Measurements from ENCODE around the gene CCNL2. TPM values are rescaled to one million over a fixed set of nuclear protein-coding genes. Genes with fewer than 3 reads are reported as not detected.

CCNL2 gene
- total and polyA plus RNA-seq, 2 of the 13 experiments (the other 11 are each of a cell fraction or from before 2014, with no cell fraction given): 105 to 340 TPM

DNA sequence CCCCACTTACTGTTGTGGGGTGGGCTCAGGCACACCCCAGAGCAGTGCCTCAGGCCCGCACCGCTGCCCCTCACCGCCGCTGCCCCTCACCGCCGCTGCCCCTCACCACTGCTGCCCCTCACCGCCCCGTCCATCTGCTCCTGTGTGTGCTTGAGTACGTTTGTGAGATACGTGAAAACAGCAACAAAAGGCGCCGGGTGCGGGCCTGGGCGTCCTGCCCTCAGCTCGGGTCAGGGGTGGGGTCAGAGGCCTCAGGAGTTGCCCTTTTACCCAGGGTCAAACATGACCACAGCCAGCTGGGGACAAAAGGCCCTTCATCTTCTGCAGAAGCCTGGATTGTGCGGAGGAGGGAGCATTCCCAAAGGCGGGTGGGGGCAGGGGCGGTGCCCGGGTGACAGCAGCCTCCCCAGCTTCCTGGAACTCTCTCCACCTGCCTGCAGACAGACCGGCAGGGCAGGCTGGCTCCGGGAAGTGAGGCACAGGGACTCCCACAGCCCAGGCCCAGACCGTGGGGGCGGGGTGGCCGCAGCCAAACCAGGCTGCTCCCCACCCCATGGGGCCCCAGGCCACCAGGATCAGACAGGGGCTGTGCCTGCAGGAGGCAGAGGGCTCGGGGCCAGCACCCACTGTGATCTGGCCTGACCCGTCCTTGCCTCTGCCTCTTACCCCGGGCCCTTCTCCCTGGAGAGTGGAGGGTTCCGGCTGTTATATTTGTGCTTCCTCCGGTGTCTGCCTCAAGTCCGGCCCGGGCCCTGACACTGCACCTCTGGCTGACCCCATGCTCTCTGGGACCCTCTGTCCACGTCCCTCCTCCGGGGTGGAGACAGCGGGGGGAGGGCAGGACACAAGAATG, 34.0 kb upstream of the CCNL2 start (continued):
- 0 out of 2 replicates have a peak, but pooled peaks have one; percentile 26 for TF ChIP-seq CHD4 (IDR thresholded peaks at IDR 0.05; ENCODE audit: borderline replicate concordance, low read length)
- TF ChIP-seq NCOA5 (CRISPR knock-in tag; IDR thresholded peaks at IDR 0.05): no peak
- TF ChIP-seq FOXP1 (IDR thresholded peaks at IDR 0.05): no peak
- TF ChIP-seq FOXP1 (CRISPR knock-in tag; IDR thresholded peaks at IDR 0.05): peak; percentile 55
- TF ChIP-seq ZNF737 (CRISPR knock-in tag; IDR thresholded peaks at IDR 0.05; ENCODE audit: borderline replicate concordance): no peak
- TF ChIP-seq, protein P1, sequence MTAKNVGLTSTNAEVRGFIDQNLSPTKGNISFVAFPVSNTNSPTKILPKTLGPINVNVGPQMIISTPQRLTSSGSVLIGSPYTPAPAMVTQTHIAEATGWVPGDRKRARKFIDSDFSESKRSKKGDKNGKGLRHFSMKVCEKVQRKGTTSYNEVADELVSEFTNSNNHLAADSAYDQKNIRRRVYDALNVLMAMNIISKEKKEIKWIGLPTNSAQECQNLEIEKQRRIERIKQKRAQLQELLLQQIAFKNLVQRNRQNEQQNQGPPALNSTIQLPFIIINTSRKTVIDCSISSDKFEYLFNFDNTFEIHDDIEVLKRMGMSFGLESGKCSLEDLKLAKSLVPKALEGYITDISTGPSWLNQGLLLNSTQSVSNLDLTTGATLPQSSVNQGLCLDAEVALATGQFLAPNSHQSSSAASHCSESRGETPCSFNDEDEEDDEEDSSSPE (CRISPR knock-in tag; IDR thresholded peaks at IDR 0.05): peak; percentile 38
- TF ChIP-seq KDM4B (CRISPR knock-in tag; IDR thresholded peaks at IDR 0.05): peak; percentile 83; the same call in 1 of the 2 replicates
- TF ChIP-seq, protein P2, sequence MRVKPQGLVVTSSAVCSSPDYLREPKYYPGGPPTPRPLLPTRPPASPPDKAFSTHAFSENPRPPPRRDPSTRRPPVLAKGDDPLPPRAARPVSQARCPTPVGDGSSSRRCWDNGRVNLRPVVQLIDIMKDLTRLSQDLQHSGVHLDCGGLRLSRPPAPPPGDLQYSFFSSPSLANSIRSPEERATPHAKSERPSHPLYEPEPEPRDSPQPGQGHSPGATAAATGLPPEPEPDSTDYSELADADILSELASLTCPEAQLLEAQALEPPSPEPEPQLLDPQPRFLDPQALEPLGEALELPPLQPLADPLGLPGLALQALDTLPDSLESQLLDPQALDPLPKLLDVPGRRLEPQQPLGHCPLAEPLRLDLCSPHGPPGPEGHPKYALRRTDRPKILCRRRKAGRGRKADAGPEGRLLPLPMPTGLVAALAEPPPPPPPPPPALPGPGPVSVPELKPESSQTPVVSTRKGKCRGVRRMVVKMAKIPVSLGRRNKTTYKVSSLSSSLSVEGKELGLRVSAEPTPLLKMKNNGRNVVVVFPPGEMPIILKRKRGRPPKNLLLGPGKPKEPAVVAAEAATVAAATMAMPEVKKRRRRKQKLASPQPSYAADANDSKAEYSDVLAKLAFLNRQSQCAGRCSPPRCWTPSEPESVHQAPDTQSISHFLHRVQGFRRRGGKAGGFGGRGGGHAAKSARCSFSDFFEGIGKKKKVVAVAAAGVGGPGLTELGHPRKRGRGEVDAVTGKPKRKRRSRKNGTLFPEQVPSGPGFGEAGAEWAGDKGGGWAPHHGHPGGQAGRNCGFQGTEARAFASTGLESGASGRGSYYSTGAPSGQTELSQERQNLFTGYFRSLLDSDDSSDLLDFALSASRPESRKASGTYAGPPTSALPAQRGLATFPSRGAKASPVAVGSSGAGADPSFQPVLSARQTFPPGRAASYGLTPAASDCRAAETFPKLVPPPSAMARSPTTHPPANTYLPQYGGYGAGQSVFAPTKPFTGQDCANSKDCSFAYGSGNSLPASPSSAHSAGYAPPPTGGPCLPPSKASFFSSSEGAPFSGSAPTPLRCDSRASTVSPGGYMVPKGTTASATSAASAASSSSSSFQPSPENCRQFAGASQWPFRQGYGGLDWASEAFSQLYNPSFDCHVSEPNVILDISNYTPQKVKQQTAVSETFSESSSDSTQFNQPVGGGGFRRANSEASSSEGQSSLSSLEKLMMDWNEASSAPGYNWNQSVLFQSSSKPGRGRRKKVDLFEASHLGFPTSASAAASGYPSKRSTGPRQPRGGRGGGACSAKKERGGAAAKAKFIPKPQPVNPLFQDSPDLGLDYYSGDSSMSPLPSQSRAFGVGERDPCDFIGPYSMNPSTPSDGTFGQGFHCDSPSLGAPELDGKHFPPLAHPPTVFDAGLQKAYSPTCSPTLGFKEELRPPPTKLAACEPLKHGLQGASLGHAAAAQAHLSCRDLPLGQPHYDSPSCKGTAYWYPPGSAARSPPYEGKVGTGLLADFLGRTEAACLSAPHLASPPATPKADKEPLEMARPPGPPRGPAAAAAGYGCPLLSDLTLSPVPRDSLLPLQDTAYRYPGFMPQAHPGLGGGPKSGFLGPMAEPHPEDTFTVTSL (CRISPR knock-in tag; IDR thresholded peaks at IDR 0.05; ENCODE audit: borderline replicate concordance): no peak
- TF ChIP-seq, protein P3, sequence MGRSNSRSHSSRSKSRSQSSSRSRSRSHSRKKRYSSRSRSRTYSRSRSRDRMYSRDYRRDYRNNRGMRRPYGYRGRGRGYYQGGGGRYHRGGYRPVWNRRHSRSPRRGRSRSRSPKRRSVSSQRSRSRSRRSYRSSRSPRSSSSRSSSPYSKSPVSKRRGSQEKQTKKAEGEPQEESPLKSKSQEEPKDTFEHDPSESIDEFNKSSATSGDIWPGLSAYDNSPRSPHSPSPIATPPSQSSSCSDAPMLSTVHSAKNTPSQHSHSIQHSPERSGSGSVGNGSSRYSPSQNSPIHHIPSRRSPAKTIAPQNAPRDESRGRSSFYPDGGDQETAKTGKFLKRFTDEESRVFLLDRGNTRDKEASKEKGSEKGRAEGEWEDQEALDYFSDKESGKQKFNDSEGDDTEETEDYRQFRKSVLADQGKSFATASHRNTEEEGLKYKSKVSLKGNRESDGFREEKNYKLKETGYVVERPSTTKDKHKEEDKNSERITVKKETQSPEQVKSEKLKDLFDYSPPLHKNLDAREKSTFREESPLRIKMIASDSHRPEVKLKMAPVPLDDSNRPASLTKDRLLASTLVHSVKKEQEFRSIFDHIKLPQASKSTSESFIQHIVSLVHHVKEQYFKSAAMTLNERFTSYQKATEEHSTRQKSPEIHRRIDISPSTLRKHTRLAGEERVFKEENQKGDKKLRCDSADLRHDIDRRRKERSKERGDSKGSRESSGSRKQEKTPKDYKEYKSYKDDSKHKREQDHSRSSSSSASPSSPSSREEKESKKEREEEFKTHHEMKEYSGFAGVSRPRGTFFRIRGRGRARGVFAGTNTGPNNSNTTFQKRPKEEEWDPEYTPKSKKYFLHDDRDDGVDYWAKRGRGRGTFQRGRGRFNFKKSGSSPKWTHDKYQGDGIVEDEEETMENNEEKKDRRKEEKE (IDR thresholded peaks at IDR 0.05): no peak
- TF ChIP-seq, protein P4, sequence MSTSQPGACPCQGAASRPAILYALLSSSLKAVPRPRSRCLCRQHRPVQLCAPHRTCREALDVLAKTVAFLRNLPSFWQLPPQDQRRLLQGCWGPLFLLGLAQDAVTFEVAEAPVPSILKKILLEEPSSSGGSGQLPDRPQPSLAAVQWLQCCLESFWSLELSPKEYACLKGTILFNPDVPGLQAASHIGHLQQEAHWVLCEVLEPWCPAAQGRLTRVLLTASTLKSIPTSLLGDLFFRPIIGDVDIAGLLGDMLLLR (CRISPR knock-in tag; IDR thresholded peaks at IDR 0.05): no peak
- no peak; the same call in 1 of the 2 replicates for TF ChIP-seq RAD21 (CRISPR knock-in tag; IDR thresholded peaks at IDR 0.05)
- TF ChIP-seq ZNF614 (CRISPR knock-in tag; IDR thresholded peaks at IDR 0.05; ENCODE audit: borderline replicate concordance): peak; percentile 91
- TF ChIP-seq ONECUT2 (CRISPR knock-in tag; IDR thresholded peaks at IDR 0.05): no peak; the same call in 1 of the 2 replicates
- no peak; the same call in 1 of the 2 replicates for TF ChIP-seq TMF1 (CRISPR knock-in tag; IDR thresholded peaks at IDR 0.05; ENCODE audit: low read depth)
- no peak for TF ChIP-seq GATA4 (IDR thresholded peaks at IDR 0.05; ENCODE audit: borderline replicate concordance, low read depth)
- no peak for TF ChIP-seq GLI4 (CRISPR knock-in tag; IDR thresholded peaks at IDR 0.05; ENCODE audit: borderline replicate concordance)
- TF ChIP-seq ZNF605 (CRISPR knock-in tag; IDR thresholded peaks at IDR 0.05): peak; percentile 17; the same call in 1 of the 2 replicates
- TF ChIP-seq ZNF562 (CRISPR knock-in tag; IDR thresholded peaks at IDR 0.05; ENCODE audit: borderline replicate concordance): no peak
